ENCODE measurements around the gene SLC25A44.

DNA sequence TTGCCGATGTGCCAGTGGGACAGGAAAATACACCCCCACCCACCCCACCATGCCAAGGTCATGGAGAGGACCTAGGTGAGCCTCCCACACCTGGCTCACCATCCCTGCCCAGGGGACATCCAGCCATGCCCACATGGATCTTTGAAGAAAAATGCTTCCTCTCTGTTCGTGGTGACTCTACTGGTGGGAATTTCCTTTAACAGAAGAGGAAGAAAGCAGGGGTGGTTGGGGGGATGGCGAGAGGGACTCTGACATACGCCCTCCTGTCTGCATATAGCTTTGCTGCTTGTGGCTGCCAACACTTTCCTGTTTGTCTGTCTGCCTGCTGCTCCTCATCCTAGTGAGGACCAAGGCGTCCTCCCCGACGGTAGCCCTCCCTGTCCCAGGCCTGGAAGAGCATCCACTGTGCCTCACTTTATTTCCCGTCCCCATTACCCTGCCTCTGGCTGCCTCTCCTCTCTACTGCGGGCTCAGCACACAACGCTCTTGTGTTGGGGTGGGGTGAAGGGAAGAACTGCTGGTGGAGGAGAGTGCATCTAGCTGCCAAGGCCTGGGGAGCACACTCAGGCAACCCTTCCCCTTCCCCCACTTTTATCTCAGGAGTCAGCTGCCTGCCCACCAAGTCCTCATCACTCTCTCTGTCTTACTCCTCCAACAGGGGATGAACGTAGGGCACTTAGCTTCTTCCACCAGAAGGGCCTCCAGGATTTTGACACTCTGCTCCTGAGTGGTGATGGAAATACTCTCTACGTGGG lies 38.0 kb upstream of the SLC25A44 start:
- TF ChIP-seq, protein P1, sequence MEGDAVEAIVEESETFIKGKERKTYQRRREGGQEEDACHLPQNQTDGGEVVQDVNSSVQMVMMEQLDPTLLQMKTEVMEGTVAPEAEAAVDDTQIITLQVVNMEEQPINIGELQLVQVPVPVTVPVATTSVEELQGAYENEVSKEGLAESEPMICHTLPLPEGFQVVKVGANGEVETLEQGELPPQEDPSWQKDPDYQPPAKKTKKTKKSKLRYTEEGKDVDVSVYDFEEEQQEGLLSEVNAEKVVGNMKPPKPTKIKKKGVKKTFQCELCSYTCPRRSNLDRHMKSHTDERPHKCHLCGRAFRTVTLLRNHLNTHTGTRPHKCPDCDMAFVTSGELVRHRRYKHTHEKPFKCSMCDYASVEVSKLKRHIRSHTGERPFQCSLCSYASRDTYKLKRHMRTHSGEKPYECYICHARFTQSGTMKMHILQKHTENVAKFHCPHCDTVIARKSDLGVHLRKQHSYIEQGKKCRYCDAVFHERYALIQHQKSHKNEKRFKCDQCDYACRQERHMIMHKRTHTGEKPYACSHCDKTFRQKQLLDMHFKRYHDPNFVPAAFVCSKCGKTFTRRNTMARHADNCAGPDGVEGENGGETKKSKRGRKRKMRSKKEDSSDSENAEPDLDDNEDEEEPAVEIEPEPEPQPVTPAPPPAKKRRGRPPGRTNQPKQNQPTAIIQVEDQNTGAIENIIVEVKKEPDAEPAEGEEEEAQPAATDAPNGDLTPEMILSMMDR (IDR thresholded peaks at IDR 0.05), result no peak
- TF ChIP-seq POLR2A (IDR thresholded peaks at IDR 0.05), result no peak
